22Rv1 (cell line): ENCODE results near the gene HOXC10.
A peak's percentile ranks its signal among the peaks of the same experiment; 100 is the strongest.

Source experiments
- H3K27ac ChIP-seq: fragments of 450-650 bp; 2 replicates; pipeline ENCODE4 v1.5.1; 2017
- ZFX ChIP-seq: fragments of 450-650 bp; IDR thresholded peaks from 2 replicates; pipeline ENCODE4 v1.6.1; 2017; ENCODE audit warnings: antibody characterized with exemption, borderline replicate concordance
- TF ChIP-seq, protein P1 (sequence below): fragments of 450-650 bp; IDR thresholded peaks from 2 replicates; pipeline ENCODE4 v1.5.1; 2017; ENCODE audit warnings: mild to moderate bottlenecking

HOXC10 gene

DNA sequence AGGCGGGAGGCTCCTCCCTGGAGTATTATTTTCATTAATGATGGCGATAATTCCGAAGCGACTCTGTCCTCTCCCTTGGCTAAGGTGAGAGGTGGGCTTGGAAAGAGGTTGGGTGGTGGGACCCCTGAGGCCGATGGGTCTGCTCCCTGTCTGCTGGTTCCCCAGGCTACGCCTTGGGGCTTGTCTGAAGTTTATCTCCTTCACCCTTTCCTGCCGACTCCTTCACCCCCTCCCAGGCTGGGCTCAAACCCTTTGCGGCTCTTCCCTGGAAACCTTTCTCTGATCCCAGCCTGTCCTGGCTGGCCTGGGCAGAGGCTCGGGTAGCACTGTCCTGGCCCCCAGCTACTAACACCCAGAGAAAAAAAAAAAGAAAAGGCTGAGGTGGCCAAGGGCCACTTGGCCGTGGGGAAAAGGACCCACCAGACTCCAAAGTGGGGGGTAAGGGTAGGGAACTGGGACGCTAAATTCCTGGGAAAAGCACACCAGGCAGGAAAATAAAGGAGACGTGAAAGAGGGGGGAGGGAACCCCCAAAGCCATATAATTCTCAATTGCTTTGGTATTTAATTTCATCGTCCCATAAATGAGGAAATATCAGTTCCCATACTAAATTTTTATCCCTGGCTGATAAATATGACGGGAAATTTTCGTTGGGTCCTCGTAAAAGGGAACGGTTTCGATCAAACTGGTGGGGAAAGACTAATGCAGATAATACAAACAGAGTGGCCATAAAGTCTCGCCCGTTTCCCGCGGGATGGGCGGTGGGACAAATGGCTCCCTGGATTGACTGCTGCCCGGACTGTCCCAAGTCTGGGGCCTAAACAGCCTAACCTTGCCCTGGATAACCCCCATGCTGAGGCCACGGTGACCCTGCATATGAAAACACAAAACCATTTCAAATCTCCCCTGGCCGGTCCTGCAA lies 2.0 kb upstream of the HOXC10 start:
- H3K27ac ChIP-seq: no peak overlapping the region
- no peak for TF ChIP-seq ZFX
- TF ChIP-seq, protein P1, sequence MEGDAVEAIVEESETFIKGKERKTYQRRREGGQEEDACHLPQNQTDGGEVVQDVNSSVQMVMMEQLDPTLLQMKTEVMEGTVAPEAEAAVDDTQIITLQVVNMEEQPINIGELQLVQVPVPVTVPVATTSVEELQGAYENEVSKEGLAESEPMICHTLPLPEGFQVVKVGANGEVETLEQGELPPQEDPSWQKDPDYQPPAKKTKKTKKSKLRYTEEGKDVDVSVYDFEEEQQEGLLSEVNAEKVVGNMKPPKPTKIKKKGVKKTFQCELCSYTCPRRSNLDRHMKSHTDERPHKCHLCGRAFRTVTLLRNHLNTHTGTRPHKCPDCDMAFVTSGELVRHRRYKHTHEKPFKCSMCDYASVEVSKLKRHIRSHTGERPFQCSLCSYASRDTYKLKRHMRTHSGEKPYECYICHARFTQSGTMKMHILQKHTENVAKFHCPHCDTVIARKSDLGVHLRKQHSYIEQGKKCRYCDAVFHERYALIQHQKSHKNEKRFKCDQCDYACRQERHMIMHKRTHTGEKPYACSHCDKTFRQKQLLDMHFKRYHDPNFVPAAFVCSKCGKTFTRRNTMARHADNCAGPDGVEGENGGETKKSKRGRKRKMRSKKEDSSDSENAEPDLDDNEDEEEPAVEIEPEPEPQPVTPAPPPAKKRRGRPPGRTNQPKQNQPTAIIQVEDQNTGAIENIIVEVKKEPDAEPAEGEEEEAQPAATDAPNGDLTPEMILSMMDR: no peak

GRCh38 chr12:53983568-53983949 lies 1.4 kb upstream of the HOXC10 start:
- H3K27ac ChIP-seq: no peak overlapping the region
- TF ChIP-seq, protein P1: no peak
- TF ChIP-seq ZFX: no peak

- TF ChIP-seq, protein P1: no peak
- no peak for TF ChIP-seq ZFX
Measured at GRCh38 chr12:53983950-53984572, 885 bp upstream of the HOXC10 start.

GRCh38 chr12:53985692-53985993 lies 697 bp downstream of the HOXC10 start:
- H3K27ac ChIP-seq: peak overlapping the region; percentile 84

More at GRCh38 chr12:53983950-53984572, 885 bp upstream of the HOXC10 start:
- H3K27ac ChIP-seq: peak overlapping the region; percentile 84

GRCh38 chr12:53985994-53986685 lies 1.2 kb downstream of the HOXC10 start:
- TF ChIP-seq ZFX: no peak
- TF ChIP-seq, protein P1: no peak
- H3K27ac ChIP-seq: peak overlapping the region; percentile 84

More at GRCh38 chr12:53985692-53985993, 697 bp downstream of the HOXC10 start:
- TF ChIP-seq, protein P1: no peak

DNA sequence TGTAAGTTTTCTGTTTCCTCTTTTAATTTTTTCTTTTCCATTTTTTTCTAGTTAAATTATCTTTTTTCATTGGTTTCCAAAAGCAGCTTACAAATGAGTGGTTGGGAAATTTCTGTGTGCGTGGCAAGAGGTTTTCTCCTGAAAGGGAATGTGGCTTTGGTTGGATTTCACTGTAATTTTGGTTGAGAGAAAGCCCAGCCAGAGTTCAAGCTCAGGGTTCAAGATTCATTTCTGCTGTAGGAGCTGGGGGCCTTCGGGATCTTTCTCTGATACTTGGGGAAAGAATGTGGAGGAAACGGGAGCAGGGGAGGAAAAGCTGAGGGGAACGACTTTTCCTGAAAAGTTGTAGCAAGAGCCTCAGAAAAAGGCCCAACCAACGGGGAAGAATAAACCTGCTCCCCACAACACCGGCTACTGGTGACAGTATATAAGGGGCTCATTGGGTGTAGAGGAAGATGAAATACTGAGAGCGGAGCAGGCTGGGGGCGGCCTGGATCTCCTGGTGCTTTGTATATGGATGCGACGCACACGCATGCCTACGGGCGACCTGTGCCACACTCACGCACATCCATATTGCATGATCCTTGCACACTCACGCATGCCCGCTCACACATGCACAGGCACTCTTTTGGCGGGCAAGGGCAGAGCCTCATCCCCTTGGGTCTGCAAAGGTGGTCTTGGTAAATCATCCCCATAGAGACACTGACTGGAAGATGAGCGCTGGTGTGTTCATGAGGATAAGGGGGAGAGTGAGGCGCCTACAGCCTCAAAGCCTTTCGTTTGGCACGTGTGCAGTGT lies 1.9 kb downstream of the HOXC10 start:
- TF ChIP-seq, protein P1: no peak
- no peak for TF ChIP-seq ZFX

More for the DNA sequence above, 1.9 kb downstream of the HOXC10 start:
- H3K27ac ChIP-seq: peak overlapping the region; percentile 84
